ENCODE results near the gene CACYBP.
A peak's percentile ranks its signal among the peaks of the same experiment; 100 is the strongest.

- TF ChIP-seq, protein P1, sequence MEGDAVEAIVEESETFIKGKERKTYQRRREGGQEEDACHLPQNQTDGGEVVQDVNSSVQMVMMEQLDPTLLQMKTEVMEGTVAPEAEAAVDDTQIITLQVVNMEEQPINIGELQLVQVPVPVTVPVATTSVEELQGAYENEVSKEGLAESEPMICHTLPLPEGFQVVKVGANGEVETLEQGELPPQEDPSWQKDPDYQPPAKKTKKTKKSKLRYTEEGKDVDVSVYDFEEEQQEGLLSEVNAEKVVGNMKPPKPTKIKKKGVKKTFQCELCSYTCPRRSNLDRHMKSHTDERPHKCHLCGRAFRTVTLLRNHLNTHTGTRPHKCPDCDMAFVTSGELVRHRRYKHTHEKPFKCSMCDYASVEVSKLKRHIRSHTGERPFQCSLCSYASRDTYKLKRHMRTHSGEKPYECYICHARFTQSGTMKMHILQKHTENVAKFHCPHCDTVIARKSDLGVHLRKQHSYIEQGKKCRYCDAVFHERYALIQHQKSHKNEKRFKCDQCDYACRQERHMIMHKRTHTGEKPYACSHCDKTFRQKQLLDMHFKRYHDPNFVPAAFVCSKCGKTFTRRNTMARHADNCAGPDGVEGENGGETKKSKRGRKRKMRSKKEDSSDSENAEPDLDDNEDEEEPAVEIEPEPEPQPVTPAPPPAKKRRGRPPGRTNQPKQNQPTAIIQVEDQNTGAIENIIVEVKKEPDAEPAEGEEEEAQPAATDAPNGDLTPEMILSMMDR (IDR thresholded peaks at IDR 0.05; ENCODE audit: low read length), result peak; percentile 88
- TF ChIP-seq EZH2 (optimal IDR thresholded peaks at IDR 0.05; ENCODE audit: low read depth, low read length), result no peak
- TF ChIP-seq EZH2phosphoT487 (IDR thresholded peaks at IDR 0.05; ENCODE audit: low read length), result no peak
Measured at GRCh38 chr1:174982971-174983689, 16.6 kb upstream of the CACYBP start.
